Measurements from ENCODE around the gene RSKR. TPM values are rescaled to one million over a fixed set of nuclear protein-coding genes. Genes with fewer than 3 reads are reported as not detected.

The RSKR gene
- total RNA-seq, 1 donor from 2014 or later = 26.5 TPM

- H3K4me1 Mint-ChIP-seq = peaks cover 32% of the 10 kb centered on the region
- H4K20me1 ChIP-seq (ENCODE audit: low read depth) = peaks cover 18% of the 10 kb centered on the region
- peaks cover 11% of the 10 kb centered on the region for H3K36me3 Mint-ChIP-seq
- H3K36me3 ChIP-seq = peaks cover 21% of the 10 kb centered on the region
- H2AFZ ChIP-seq (replicated peaks) = peak within 1 kb of the TSS; percentile 86
- H3K4me2 ChIP-seq = peak within 1 kb of the TSS; percentile 99
- H3K4me3 Mint-ChIP-seq = peak within 1 kb of the TSS; percentile 98
- peak within 1 kb of the TSS; percentile 99 for H3K4me3 ChIP-seq
- H3K27me3 Mint-ChIP-seq (ENCODE audit: insufficient read depth, low read depth) = peaks cover 3% of the 10 kb centered on the region
- peak within 1 kb of the TSS; percentile 99 for H3K27ac Mint-ChIP-seq
- no peaks in the 10 kb centered on the region for H3K9me3 ChIP-seq (ENCODE audit: low read depth)
- H3K27ac ChIP-seq = no peak within 1 kb of the TSS
- peaks cover 29% of the 10 kb centered on the region for H3F3A ChIP-seq (ENCODE audit: low read depth)
- H3K9me3 Mint-ChIP-seq = no peaks in the 10 kb centered on the region
- peaks cover 20% of the 10 kb centered on the region for H3K4me1 ChIP-seq
- peaks cover 49% of the 10 kb centered on the region for H3K79me2 ChIP-seq (ENCODE audit: low read depth)
- H3K27me3 ChIP-seq = peaks cover 11% of the 10 kb centered on the region
- H3K9ac ChIP-seq = peak within 1 kb of the TSS; percentile 79
- peak; percentile 97 for DNase-seq (ENCODE audit: low spot score)
- no peak for TF ChIP-seq CTCF (IDR thresholded peaks at IDR 0.05)
- TF ChIP-seq EZH2phosphoT487 (IDR thresholded peaks at IDR 0.05) = no peak
- no peak for TF ChIP-seq EZH2 (IDR thresholded peaks at IDR 0.05)
Observed at GRCh38 chr17:28598799-28599310, 15.1 kb downstream of the RSKR start, which contains the start of gene SPAG5. Gene SPAG5 (minus strand): TSS chr17:28599025. CDS start chr17:28598946, 79 bp downstream.

GRCh38 chr17:28598389-28598788 is 15.6 kb downstream of the RSKR start:
- H3K36me3 ChIP-seq = peaks cover 21% of the 10 kb centered on the region
- H3K27me3 ChIP-seq = peaks cover 11% of the 10 kb centered on the region
- H3K4me1 ChIP-seq = peaks cover 20% of the 10 kb centered on the region
- Mint-ChIP-seq H3K9me3 (no peaks in the 10 kb centered on the region), H3K27me3 (ENCODE audit: insufficient read depth, low read depth) (peaks cover under 1% of the 10 kb centered on the region), H3K36me3 (peaks cover 9% of the 10 kb centered on the region), H3K4me3 (peak overlapping the region; percentile 98), H3K27ac (peak overlapping the region; percentile 99), H3K4me1 (peaks cover 28% of the 10 kb centered on the region)
- TF ChIP-seq EZH2 (IDR thresholded peaks at IDR 0.05) (no peak), EZH2phosphoT487 (IDR thresholded peaks at IDR 0.05) (no peak), CTCF (IDR thresholded peaks at IDR 0.05) (no peak)
- no peak overlapping the region for H3K27ac ChIP-seq
- no peak for DNase-seq (ENCODE audit: low spot score)
- H2AFZ ChIP-seq (replicated peaks) = peak overlapping the region; percentile 86
- H3F3A ChIP-seq (ENCODE audit: low read depth) = peaks cover 29% of the 10 kb centered on the region
- no peaks in the 10 kb centered on the region for H3K9me3 ChIP-seq (ENCODE audit: low read depth)
- H3K4me3 ChIP-seq = peak overlapping the region; percentile 99
- H3K9ac ChIP-seq = peak overlapping the region; percentile 79
- H3K4me2 ChIP-seq = peak overlapping the region; percentile 99
- peaks cover 22% of the 10 kb centered on the region for H4K20me1 ChIP-seq (ENCODE audit: low read depth)
- peaks cover 54% of the 10 kb centered on the region for H3K79me2 ChIP-seq (ENCODE audit: low read depth)

GRCh38 chr17:28597606-28598383 is 16.2 kb downstream of the RSKR start:
- no peak overlapping the region for H3K27ac ChIP-seq
- H3K9me3 Mint-ChIP-seq = no peaks in the 10 kb centered on the region
- H3K27me3 ChIP-seq = peaks cover 11% of the 10 kb centered on the region
- DNase-seq (ENCODE audit: low spot score) = no peak
- H3K4me2 ChIP-seq = peak overlapping the region; percentile 99
- no peak overlapping the region for H2AFZ ChIP-seq (replicated peaks)
- H3K36me3 Mint-ChIP-seq = peaks cover 15% of the 10 kb centered on the region
- H3K9ac ChIP-seq = peak overlapping the region; percentile 79
- H3F3A ChIP-seq (ENCODE audit: low read depth) = peaks cover 23% of the 10 kb centered on the region
- no peaks in the 10 kb centered on the region for H3K27me3 Mint-ChIP-seq (ENCODE audit: insufficient read depth, low read depth)
- no peaks in the 10 kb centered on the region for H3K9me3 ChIP-seq (ENCODE audit: low read depth)
- H3K4me3 ChIP-seq = peak overlapping the region; percentile 99
- TF ChIP-seq EZH2 (IDR thresholded peaks at IDR 0.05) = no peak
- TF ChIP-seq EZH2phosphoT487 (IDR thresholded peaks at IDR 0.05) = no peak
- TF ChIP-seq CTCF (IDR thresholded peaks at IDR 0.05) = no peak
- H3K4me3 Mint-ChIP-seq = peak overlapping the region; percentile 98
- H4K20me1 ChIP-seq (ENCODE audit: low read depth) = peaks cover 28% of the 10 kb centered on the region
- peaks cover 15% of the 10 kb centered on the region for H3K4me1 ChIP-seq
- peaks cover 60% of the 10 kb centered on the region for H3K79me2 ChIP-seq (ENCODE audit: low read depth)
- peak overlapping the region; percentile 99 for H3K27ac Mint-ChIP-seq
- H3K36me3 ChIP-seq = peaks cover 21% of the 10 kb centered on the region
- peaks cover 23% of the 10 kb centered on the region for H3K4me1 Mint-ChIP-seq
